Epidermal melanocyte (primary cell): ENCODE measurements around the gene ZCCHC7.

Experiments used
- DNase-seq: peaks from one replicate; pipeline ENCODE4 v3.0.0; 2011; ENCODE audit warnings: low spot score; ENCODE audit not compliant: insufficient read length

ZCCHC7 gene

GRCh38 chr9:37335238-37335637, 214.9 kb downstream of the ZCCHC7 start:
- DNase-seq = no peak

GRCh38 chr9:37336150-37336549, 215.8 kb downstream of the ZCCHC7 start:
- no peak for DNase-seq

- DNase-seq = no peak
These were observed 217.0 kb downstream of the ZCCHC7 start for GRCh38 chr9:37337301-37337890.

- DNase-seq = no peak
These were observed 217.8 kb downstream of the ZCCHC7 start for GRCh38 chr9:37338218-37338617.

GRCh38 chr9:37339923-37340322, 219.5 kb downstream of the ZCCHC7 start:
- DNase-seq = no peak

GRCh38 chr9:37340961-37341360, 220.6 kb downstream of the ZCCHC7 start:
- DNase-seq = no peak

- DNase-seq = no peak
These were observed 221.3 kb downstream of the ZCCHC7 start for GRCh38 chr9:37341704-37342103.

GRCh38 chr9:37342493-37342892, 222.1 kb downstream of the ZCCHC7 start:
- DNase-seq = no peak

- no peak for DNase-seq
These were observed 222.5 kb downstream of the ZCCHC7 start for GRCh38 chr9:37342895-37343294.

GRCh38 chr9:37343724-37344123, 223.3 kb downstream of the ZCCHC7 start:
- no peak for DNase-seq

GRCh38 chr9:37345038-37345437, 224.7 kb downstream of the ZCCHC7 start:
- no peak for DNase-seq

- DNase-seq = no peak
These were observed 228.5 kb downstream of the ZCCHC7 start for GRCh38 chr9:37348917-37349316.

GRCh38 chr9:37350486-37351190, 230.3 kb downstream of the ZCCHC7 start:
- DNase-seq = no peak

- no peak for DNase-seq
These were observed 233.4 kb downstream of the ZCCHC7 start for GRCh38 chr9:37353791-37354190.

- no peak for DNase-seq
These were observed 242.1 kb downstream of the ZCCHC7 start for GRCh38 chr9:37362430-37362829.

GRCh38 chr9:37363124-37363523, 242.8 kb downstream of the ZCCHC7 start:
- DNase-seq = no peak

GRCh38 chr9:37364136-37364535, 243.8 kb downstream of the ZCCHC7 start:
- DNase-seq = no peak

- no peak for DNase-seq
These were observed 244.5 kb downstream of the ZCCHC7 start for GRCh38 chr9:37364751-37365360.

- DNase-seq = no peak
These were observed 249.3 kb downstream of the ZCCHC7 start for GRCh38 chr9:37369671-37370070.

GRCh38 chr9:37370282-37370681, 249.9 kb downstream of the ZCCHC7 start:
- DNase-seq = no peak

GRCh38 chr9:37370968-37371563, 250.7 kb downstream of the ZCCHC7 start:
- DNase-seq = no peak
